ENCODE measurements around the gene TSPAN17.

TSPAN17 gene

DNA sequence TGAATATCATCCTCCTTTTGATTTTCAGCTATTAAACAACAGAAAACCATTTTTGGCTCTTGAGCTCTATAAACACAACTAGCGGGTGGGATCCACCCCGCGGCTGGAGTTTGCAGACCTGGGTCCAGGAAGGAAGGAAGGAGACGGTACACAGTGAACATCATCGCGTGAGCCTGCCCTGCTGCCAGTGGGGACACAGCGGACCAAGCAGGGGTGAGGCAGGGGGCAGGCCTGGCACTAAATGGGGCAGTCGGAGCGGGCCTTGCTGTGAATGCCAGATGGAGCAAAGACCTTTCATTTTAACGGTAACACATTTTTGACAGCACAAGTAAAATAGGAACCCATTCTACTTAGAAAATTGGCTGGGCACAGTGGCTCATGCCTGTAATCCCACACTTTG is 14.4 kb downstream of the TSPAN17 start:
- no peak for DNase-seq

DNA sequence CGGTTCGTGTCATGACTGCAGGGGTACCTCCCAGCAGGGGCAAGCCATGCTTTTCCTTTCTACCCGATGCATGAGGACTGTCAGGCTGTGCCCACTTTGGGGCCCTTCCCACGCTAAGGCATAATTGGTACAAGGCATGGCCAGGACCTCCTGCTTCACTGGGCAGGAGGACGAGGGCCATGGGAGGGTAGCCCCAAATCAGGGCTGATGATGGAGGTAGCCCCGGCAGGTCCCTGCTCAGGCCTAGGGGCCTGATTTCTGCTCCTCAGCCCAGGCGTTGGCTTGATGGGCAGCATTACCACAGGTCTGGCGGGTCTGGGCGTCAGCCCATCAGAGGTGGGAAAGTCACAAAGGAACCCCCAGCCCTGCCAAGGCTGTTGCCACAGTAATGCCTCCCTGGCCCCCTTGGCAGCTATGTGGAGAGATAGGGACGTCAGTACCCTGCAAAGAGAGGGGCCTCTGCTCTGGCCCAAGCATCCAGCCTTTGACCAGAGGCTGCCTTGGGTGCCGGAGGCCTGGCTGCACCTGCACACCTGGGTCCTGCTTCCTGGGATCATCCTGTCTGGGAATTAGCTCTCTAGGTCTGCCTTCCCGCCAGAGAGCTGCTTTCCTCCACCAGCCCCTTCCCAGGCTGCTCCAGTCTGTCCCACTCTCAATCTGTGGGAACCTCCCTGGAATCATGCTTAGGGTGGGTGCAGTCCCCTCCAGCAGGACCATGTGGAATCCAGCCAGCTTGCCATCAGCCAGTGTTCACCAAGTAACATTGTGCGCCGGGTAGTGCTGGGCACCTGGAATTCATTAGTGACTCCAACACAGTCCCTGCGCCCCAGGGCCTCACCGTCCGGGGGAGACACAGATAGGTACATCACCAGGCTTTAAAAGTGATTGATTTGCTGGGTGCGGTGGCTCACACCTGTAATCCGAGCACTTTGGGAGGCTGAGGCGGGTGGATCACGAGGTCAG is 15.4 kb downstream of the TSPAN17 start:
- no peak for DNase-seq

DNA sequence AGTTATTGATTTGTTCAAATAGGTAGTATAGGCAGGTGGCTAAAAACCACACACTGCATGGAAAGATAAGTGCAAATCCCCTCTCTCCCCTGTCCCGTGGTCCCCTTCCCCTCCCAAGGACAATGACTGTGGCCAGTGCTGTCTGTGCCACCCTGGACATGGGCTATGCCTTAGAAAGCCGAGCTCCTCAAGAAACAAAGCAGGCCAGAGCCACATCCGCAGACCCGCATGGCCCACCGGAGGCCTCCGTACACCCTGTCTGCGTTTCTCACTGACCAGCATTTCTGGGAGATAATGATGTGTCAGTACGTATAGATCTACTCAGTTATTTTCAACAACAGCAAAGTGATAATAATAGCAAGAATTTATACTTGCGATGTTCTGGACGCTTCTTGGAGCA is 16.3 kb downstream of the TSPAN17 start:
- DNase-seq = no peak

DNA sequence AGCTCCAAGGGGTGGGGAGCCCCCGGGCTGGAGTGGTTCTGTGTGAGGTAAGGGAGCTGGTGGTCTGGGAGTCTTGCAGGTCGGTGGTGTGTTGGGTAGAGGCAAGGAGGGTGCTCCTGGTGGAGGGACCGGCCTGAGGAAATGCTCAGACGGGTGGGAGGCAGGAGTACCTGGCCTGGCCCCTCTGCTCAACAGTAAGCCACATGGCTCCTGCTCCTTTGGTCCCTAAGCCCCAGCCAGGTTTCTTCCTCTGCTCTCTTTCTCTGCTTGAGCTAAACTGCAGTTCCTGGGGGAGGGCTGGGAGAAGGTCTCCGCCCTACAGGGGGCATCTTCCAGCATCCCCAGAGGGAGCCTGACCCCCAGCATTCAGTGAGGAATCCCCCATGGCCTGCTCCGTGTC is 17.2 kb downstream of the TSPAN17 start:
- DNase-seq = no peak

DNA sequence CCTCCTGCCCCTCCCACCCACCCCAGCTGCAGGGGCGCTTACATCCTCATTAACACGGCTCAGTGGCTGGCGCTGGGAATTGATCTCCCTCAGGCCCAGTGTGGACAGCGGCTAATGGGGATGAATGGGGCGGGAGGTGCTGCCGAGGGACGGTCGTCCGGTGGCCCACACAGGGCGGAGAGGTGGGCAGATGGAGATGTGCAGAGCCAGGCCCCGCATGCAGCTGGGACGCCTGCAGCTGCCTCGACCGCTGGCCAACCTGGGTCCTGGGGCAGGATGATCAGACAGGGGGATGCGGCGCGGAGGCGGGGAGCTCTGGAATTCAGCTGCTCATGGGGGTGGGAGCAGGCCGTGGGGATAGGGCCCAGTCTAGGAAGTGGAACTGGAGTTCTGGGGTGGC is 17.6 kb downstream of the TSPAN17 start:
- DNase-seq = no peak

DNA sequence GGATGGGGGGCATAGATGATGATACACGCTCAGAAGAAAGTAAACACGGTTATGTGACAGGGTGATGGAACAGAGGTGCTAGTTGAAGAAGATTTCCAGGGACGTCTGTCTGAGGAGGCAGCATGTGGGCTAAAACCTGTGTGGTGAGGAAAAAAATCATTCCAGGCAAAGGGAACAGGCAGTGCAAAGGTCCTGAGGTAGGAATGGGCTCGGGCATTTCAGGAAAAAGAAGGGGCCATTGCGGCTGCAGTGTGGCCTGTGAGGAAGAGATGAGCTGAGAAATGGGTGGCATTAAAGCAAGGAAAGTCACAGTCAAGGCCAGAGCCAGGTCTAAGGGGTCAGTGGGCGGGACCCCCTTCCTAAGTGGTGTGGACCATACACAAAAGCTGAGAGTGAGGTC is 18.2 kb downstream of the TSPAN17 start:
- DNase-seq = no peak

DNA sequence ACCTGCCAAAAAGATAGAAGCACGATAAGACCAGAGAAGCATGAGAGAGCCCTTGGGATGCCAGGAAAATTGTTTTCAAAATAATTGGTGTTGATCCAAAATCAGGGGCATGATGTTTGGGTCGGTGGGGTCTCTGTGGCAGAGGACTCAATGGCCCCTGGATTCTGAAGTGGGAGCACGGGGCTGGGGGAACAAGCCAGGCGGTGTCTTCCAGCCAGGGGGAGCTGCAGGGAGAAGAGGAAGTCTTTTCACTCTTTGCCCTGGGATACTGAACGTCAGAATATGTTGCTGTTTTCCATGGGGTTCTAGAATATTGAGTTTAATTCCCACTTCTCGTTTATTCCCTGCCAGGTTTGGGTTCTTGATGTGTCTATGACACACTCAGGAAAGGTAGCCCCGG is 20.4 kb downstream of the TSPAN17 start:
- DNase-seq = no peak

DNA sequence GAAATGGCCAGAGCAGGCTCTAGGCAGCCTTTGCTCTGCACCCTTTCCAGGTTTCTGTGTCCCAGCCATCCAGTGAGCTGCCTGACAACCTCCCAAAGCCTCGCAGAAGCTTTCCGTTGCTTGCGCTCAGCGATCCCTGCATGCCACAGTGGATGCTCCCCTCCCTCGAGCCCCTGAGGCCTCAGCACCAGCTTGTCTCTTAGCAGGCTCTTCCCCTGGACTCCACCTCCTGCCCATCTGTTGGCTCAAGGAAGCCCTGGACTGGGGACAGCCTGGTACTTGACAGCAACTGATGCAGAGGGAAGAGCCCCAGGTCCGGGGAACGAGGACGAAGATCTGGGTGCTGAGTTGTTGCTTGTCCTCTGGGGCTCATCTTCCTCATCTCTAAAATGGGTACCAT is 23.2 kb downstream of the TSPAN17 start:
- DNase-seq = no peak

DNA sequence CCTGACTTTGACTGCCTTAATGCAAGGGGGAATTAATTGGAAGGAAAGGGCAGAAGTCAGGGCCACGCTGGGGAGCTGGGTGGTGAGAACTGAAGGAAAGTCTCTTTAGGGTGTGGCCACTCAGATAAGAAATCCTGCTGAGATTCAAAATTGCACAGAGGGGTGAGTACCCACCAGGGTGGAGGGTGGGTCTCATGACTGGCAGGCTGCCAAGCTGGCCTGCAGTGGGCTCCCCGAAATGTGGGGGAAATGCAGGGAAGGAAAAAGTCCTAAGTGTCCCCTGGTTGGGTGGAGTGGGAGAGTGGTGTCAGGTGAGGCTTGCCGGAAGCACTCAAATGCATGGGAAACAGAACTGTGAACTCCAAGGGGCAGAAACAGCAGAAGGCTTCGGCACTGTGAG is 24.1 kb downstream of the TSPAN17 start:
- DNase-seq = no peak

DNA sequence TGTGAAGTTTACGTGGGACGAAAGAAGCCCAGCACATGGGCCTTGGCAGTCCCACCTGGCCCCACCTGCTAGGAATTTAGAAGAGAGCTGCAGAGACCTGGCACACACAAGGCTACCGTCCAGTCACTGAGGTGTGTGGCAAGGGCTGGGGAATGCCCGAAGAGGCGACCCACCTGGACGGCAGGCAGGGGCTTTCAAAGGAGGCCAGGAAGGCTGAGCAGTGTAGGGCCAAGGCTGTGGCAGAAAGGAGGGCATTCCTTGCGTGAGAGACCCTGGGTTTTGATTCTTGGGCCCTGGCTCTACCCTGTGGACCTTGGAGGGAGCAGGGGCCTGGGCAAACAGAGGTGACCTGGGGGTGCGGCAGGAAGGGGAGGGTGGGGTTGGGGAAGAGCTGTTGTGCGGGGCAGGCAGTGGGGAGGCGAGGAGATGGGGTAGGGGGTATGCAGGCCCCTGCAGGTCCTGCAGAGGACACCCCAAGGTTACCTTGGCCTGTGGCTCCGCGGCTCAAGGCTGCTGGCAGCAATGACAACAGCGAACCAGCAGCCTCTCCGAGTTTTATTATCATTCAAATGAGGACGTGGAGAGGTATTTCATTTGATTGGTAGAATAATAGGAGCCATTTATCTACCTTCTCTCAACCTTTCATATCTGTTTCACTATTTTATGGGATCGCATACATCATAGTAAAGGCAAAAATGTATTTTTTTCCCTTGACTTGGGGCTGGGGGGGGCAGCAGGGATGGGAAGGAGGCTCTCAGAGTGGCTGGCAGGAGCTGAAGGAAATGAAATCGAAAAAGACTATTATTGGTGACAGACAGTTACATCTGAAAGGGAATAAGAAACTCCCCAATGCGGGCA is 24.8 kb downstream of the TSPAN17 start:
- DNase-seq = no peak

DNA sequence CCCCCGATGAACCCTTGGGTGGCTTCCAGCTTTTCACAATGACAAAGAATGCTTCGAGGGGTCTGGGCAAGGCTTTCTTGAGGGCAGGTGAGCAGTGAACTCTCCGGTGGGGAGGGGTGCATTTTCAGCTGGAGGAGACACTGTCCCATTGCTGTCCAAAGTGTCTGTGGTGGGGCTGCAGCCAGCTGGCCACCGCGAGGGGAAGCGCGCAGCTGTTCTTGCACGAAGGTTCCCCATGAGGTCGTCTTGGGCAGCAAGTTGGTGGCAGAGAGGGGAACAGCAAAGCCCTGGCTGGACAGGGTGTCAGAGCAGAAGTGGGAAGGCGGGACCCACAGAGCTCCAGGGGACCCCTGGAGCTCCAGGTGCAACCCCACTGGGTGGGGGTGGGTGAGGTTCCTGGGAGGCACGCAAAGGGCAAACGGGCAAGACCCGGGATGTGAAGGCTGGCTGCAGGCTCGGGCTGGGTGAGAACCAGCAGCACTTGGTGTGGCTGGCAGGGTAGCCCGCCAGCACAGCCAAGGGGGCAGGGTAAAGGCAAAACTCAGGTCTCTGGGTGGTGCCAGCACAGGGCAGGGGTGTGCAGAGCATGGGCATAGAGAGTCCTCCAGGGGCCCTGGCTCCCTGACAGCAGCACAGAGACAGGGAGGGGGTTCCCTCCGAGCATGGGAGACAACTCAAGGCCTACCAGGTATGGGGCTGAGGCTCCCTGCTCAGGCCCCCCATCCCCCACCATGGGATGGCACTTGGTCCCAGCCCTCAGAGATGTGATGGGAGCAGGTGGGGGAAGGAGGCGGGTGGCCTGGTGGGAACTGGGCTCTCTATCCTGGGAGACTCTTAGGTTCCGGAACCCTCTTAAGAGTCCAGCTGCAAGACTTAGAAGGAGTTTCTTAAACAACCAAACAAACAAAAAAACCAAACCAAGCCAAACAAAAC is 26.6 kb downstream of the TSPAN17 start:
- DNase-seq = no peak

DNA sequence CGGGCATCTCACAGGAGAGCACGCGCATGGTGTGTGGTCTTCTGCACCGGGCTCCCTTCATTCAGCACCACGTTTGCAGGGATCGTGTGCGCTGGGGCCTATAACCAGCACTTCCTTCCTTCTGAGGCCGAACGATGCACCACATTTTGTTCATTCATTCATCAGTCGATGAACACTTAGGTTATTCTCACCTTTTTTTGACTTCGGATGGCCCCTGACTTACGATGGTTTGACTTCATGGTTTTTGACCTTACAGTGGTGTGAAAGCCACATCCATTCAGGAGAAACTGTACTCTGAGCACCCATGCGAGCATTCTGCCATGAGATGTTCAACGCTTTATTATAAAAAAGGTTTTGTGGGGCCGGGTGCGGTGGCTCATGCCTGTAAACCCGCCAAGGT is 27.5 kb downstream of the TSPAN17 start:
- no peak for DNase-seq

DNA sequence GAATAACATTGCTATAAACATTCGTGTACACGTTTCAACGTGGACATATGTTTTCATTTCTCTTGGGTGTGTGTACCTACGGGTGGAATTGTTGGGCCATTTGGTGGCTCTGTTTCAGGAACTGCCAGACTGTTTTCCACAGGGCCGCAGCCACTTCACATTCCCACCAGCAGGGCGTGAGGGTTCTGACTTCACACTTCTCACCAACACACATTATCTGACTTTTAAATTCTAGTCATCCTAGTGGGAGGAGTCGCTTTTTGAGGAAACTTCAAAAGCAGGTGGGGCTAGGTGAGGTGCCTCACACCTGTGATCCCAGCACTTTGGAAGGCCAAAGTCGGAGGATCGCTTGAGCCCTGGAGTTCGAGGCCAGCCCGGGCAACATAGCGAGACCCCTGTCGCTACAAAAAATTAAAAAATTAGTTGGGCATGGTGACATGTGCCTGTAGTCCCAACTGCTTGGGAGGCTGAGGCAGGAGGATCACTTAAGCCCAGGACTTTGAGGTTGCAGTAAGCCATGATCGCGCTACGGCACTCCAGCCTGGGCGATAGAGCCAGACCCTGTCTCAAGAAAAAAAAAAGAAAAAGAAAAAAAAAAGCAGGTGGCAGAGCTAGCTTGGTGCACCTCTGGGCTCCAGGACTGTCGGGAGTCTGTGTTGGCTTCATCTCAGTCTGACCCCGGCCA is 28.5 kb downstream of the TSPAN17 start:
- DNase-seq = peak; percentile 42

DNA sequence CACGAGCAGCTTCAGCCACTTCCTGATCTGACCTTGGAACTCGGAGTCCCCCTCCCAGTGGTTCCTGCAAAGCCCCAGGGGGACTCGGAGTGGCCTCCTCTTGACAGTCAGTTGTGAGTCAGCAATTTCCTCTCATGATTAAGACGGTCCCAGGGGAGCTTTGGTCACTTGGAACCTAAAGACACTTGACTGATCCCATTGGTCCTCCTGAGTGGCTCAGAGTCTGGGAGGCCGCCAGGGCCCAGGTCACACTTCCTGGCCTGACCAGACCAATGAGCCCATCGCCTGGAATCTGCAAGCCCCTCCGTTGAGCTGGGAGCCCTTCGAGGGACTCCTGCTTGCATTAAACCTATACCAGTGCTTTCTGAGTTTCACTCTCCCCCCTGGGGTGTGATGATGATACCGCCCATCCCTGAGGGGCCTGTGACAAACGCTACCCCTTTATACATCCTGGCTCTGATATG is 29.1 kb downstream of the TSPAN17 start:
- peak; percentile 69 for DNase-seq

DNA sequence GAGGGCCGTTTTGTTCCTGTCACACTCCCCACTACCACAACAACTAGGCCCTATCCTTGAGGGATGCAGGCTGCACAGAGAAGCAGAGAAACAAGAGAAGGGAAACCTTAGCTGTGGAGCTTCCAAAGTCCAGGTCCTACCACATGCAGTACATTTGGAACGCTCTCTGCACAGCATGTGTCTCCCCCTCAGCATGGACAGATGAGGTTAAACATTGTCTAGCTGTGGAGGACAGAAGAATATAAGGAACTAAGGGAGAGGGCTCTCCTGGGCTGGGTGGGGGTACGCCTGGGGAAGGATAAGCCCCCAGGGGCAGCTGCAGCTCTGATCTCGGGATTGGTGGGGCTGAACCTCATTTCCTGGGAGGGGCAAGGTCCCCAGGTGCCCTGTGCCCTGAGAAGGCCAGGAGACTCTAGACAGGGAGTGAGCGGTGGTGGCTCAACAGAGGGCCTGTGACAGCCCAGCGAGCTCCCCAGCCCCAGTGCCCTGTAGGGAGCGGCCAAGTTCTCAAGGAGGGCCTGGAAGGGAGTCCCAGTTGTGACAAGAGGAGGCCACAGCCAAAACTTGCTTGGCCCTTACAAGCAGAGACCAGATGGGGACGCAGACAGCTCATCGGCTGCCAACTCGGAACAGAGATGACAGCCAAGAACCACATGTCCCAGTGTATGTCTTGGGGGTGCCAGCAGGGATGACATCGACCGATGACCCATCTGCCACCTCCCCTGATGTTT is 30.1 kb downstream of the TSPAN17 start:
- DNase-seq = no peak

DNA sequence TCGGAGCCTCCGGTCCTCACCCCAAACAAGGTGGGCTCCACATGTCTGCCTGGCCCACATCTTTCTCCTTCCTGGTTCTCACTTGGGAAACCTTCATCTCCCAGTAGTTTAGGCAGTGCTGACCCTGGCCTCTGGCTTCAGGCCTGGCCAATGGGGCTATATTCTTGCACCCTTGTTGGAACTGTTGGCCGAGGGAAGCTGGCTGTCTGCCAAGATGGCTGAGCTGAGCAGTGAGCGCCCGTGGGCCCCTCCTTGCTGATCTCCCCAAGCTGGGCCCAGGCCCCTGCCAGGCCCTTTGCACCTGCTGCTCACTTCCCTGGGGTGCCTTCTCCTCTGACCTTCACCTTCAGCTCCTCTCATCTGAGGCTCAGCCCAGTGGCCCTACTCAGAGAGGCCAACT is 31.3 kb downstream of the TSPAN17 start:
- DNase-seq = no peak

DNA sequence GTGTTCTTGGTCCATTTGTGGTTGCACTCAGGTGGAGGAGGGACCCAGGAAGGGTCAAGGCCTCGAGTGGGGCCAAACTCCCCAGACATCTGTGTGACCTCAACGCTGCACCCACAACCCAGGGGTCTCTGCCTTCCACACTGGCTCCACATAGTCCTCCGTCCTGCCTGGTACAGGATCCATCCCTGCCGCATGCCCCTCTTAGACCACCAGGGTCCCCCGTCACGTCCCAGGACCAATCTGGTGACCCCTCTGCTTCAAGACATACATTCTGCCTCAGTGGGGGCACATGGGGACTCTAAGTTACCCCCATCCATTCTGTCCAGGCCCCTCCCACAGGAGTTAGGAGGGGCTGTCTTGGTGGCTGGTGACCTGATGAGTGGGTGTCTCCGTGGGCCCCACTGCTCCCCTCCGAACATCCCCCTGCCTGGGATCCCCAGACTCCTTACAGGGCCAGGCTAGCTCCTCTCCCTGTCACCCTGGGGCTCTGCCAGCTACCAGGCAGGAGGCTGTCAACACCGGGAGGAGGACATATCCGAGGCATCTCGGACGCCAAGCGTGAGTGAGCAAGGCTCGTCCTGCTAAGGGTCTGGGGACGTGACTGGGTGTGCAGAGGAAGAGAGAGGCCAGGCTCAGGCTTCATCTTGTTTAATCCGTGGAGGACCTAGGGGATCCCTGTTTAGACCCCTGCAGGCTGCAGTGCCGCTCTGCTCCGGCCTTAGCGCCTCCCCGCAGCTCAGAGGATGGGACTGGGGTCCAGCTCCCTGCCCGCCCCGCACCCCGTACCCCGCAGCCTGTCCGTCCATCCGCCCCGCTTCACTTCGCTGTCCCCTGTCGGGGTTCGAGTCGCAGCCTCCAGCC is 32.3 kb downstream of the TSPAN17 start:
- no peak for DNase-seq

DNA sequence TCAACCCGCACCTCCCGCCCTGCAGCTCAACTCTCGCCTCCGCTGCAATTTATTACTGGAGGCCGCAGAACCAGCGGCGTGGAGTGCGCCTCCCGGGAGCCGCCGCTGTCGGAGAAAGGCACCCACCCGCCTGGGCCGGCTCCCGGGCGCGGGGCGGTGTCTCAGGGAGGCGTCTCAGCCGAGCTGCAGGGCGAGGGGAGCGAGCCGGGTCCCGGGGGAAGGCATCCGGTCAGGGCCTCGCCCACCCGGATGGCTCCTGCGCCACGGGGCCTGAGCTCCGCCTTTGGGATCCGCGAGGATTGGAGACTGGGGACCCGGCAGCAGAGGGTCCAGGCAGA is 32.9 kb downstream of the TSPAN17 start:
- DNase-seq = no peak

DNA sequence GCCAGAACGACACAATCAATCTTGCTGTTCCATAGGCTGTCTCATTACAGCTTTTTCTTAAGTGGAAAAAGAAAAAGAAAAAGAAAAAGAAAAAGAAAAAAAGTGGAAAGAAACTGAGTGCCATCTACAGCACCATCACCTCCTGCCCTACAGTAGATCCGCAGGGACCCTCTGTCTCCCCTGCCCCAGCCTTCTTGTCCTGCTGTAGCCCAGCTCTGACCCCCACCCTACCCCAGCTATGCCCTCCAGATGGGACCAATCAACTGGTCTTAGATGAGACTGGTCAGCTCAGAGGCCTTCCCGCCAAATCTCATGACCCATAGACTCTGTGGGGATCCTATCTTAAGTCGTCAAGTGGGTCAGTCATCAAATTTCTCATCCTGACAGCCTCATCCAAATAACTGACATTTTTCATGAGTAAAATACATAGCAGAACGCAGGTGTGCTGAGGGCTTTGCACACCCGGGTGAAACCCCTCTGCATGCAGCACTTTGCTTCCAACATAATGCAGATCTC is 34.8 kb downstream of the TSPAN17 start:
- no peak for DNase-seq

DNA sequence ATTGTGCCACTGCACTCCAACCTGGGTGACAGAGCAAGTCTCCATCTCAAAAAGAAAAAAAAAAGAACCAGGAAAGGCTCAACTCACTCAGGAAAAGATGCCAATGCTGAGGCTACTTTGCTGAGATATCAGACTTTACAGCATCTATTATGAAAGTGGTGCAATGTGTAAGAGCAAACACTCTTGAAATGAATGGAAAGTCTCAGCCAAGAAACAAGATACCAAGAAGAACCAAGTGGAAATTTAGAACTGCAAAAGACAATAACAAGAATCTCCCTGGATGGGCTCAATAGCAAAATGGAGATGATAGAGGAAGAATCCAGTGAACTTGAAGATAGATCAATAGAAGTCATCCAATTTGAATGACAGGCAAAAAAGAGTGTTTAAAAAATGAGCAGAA is 37.7 kb downstream of the TSPAN17 start:
- no peak for DNase-seq

Data from EL (cell line).